Heart left ventricle (tissue), 16 donors: ENCODE data around the gene VSIG8. TPM values are rescaled to one million over a fixed set of nuclear protein-coding genes. Genes with fewer than 3 reads are reported as not detected.

ENCODE experiments used
- ATAC-seq, 4 donors: fragments of 200-7000 bp; cut with Tn5 transposase; one replicate each; pipeline ENCODE4 v1.9.1; 2020 to 2022; ENCODE audit warnings: moderate library complexity in 4 of 4, mild to moderate bottlenecking in 3 of 4, moderate number of reproducible peaks in 1 of 4
- DNase-seq, 5 donors: peaks; one replicate each; pipeline ENCODE4 v3.0.0-alpha.2; 2020
- H3K27ac ChIP-seq, 12 donors: fragments of 200-600 bp; sonication (generic) in 4 of 12; one replicate each; pipeline versions ENCODE4 v1.5.0 to v1.8.0; 2016 to 2022; ENCODE audit warnings: mild to moderate bottlenecking in 2 of 12
- H3K27me3 ChIP-seq, 9 donors: fragments of 200-600 bp; sonication (generic) in 2 of 9; one replicate each; pipeline versions ENCODE4 v1.5.1 to v1.8.0; 2016 to 2022; ENCODE audit warnings: mild to moderate bottlenecking in 3 of 9
- H3K36me3 ChIP-seq, 9 donors: fragments of 200-600 bp; sonication (generic) in 2 of 9; one replicate each; pipeline versions ENCODE4 v1.5.0 to v1.8.0; 2018 to 2022; ENCODE audit warnings: mild to moderate bottlenecking in 2 of 9
- H3K4me1 ChIP-seq, 12 donors: fragments of 200-600 bp; sonication (generic) in 4 of 12; one replicate each; pipeline versions ENCODE4 v1.5.0 to v1.8.0; 2016 to 2022; ENCODE audit warnings: mild to moderate bottlenecking in 3 of 12
- H3K4me3 ChIP-seq, 12 donors: fragments of 200-600 bp; sonication (generic) in 4 of 12; one replicate each; pipeline versions ENCODE4 v1.5.0 to v1.8.0; 2017 to 2022; ENCODE audit warnings: mild to moderate bottlenecking in 9 of 12, moderate library complexity in 4 of 12
- H3K9me3 ChIP-seq, 12 donors: fragments of 200-600 bp; sonication (generic) in 4 of 12; one replicate each; pipeline versions ENCODE4 v1.5.0 to v1.8.0; 2016 to 2022; ENCODE audit warnings: mild to moderate bottlenecking in 1 of 12
- CTCF ChIP-seq, 12 donors: fragments of 200-600 bp; sonication (generic) in 4 of 12; IDR thresholded peaks; one replicate each; pipeline versions ENCODE4 v1.5.0 to v1.8.0; 2018 to 2022; ENCODE audit warnings: antibody characterized with exemption in 12 of 12, mild to moderate bottlenecking in 5 of 12
- POLR2A ChIP-seq, 2 donors: fragments of 450-650 bp; IDR thresholded peaks; one replicate each; pipeline ENCODE4 v1.6.1; 2017; ENCODE audit warnings: antibody characterized with exemption in 2 of 2, mild to moderate bottlenecking in 2 of 2, moderate library complexity in 2 of 2
- WGBS, 4 donors: extraction: QIAGEN DNeasy Blood & Tissue Kit in 2 of 4; methylation state at CpG; one replicate each; pipeline versions ENCODE4 v1.1.5 to v1.1.7; 2013 to 2018; 5-methylcytosine and 5-hydroxymethylcytosine counted together
- intact Hi-C, 10 donors: fragments of 100-400 bp; cut with DNase I; formaldehyde crosslinking; loops; one replicate each; pipeline versions ENCODE4 v1.11.1 to v1.14.2; 2022
- long read RNA-seq, 3 donors: library from polyadenylated mRNA; unstranded; transcript quantifications; one replicate each; pipeline ENCODE4 v2.0.0, GENCODE V29; 2020 to 2021
- polyA plus RNA-seq, 2 donors: library from polyadenylated mRNA; stranded (reverse); fragments of 200-250 nt; gene quantifications; one replicate each; pipeline ENCODE4 v1.2.3, GENCODE V29; 2013
- total RNA-seq, 9 donors: library from RNA; depleted of rRNA in 2 of 9; stranded (reverse); fragments of >200 nt in 2 of 9; fragmentation: NEBNext Ultra II Directional in 3 of 9; extraction: Animal tissue kit (Norgen Biotek cat#: 25700) in 3 of 9; gene quantifications; one replicate each; pipeline versions ENCODE4 v1.1.0 to v1.2.4, GENCODE V29; 2016 to 2023
- donor health status: ischemic (EF 13 %, LVEDD 7.1; RV severe dilation, severe dysfunction).
- donor health status: healthy with polysubstance abuse.
- donor health status: DM: no; HTN: yes; CAD: no.
- donor health status: DM: no; HTN: no; CAD: no.
- donor health status: ischemic (EF 25% LVEDD 6.9; RV normal size, moderate dysfunction).
- donor health status: ischemic (EF 25% LVEDD 5.7; RV mildly dilated, moderate dysfunction).
- donor health status: healthy.
- donor health status: DM: yes; HTN: yes; CAD: no.
- donor health status: ischemic (EF 35%, LVEDD 5.7; RV mildly dilated, moderate dysfunction).
- donor health status: nonischemic (EF 11% LVEDD 7.7; RV severe dilation, severe dysfunction).
- donor health status: DM: yes; HTN: yes; CAD: no.
- donor health status: PGD.
- donor health status: ischemic (EF 29% LVEDD 5.4; RV normal size, mild dysfunction).
- donor health status: nonischemic (EF 23%, LVEDD 6.1; RV moderate dilation, normal function).

Gene VSIG8, protein sequence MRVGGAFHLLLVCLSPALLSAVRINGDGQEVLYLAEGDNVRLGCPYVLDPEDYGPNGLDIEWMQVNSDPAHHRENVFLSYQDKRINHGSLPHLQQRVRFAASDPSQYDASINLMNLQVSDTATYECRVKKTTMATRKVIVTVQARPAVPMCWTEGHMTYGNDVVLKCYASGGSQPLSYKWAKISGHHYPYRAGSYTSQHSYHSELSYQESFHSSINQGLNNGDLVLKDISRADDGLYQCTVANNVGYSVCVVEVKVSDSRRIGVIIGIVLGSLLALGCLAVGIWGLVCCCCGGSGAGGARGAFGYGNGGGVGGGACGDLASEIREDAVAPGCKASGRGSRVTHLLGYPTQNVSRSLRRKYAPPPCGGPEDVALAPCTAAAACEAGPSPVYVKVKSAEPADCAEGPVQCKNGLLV
- not detected for total RNA-seq
- under 1 TPM in 1 of 2 donors, not detected in 1; 0.27 TPM for polyA plus RNA-seq
- long read RNA-seq, donor 1, partial matches to known transcripts, result 1 of 1 reads
- long read RNA-seq, donor 1, other reads (novel, unspliced or antisense), result 0 of 1 reads
- long read RNA-seq, donor 2, result 0 reads
- long read RNA-seq, donor 3, result 0 reads

DNA sequence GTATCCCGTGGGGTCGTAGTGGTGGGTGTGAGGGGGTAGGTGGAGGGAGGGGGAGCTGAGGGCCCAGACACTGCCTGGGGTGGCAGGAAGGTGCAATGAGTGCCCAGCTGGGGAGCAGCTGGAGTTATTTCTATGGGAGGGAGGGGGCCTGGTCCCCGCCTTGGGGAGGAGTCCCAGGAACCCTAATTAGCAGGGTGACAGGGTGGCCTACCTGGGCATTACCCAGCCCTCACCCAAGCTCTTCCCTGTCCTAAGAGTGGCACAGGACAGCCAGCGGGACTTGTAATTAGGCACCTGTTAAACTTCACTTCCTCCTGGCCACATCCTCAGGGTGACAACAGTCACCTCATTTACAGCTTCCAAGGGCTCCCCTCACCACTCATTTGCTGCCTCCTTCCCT lies at the start of gene VSIG8:
Gene VSIG8 (minus strand): TSS at position 101 of the 400 bp plus-strand sequence. CDS start 136 bp downstream, outside the sequence.
- Histone ChIP-seq H3K4me3 (no peak within 1 kb of the TSS), H3K27ac (no peak within 1 kb of the TSS), H3K36me3 (no peaks in the 10 kb centered on the region), H3K4me1 (peaks cover 0 to 6% (median 3%) of the 10 kb centered on the region in 12 donors), H3K27me3 (no peaks in the 10 kb centered on the region), H3K9me3 (no peaks in the 10 kb centered on the region)
- DNase-seq (no peak), ATAC-seq (no peak)
- WGBS, 4 donors, result 78 to 97% (median 87%) methylated on average over 4 of the region's 4 CpGs
- intact Hi-C loops, result no loop called here
- no peak for TF ChIP-seq CTCF (IDR thresholded peaks at IDR 0.05)
- no peak for TF ChIP-seq POLR2A (IDR thresholded peaks at IDR 0.05)

GRCh38 chr1:159911326-159912070 lies 49.0 kb upstream of the VSIG8 start:
- ATAC-seq, result no peak
- TF ChIP-seq CTCF (IDR thresholded peaks at IDR 0.05) (no peak), POLR2A (IDR thresholded peaks at IDR 0.05) (no peak)
- intact Hi-C loops, result no loop called here
- H3K27ac ChIP-seq, result peak overlapping the region in 9 of 12 donors; percentile 34 to 79 (median 63)
- peaks cover 0 to 48% (median 28%) of the 10 kb centered on the region in 12 donors for H3K4me1 ChIP-seq
- no peak overlapping the region for H3K4me3 ChIP-seq
- DNase-seq, result no peak
- H3K27me3 ChIP-seq, result no peaks in the 10 kb centered on the region
- H3K36me3 ChIP-seq, result peaks cover 0 to 6% (median 0%) of the 10 kb centered on the region in 9 donors
- H3K9me3 ChIP-seq, result no peaks in the 10 kb centered on the region
- 67 to 85% (median 72%) methylated on average over 6 of the region's 6 CpGs for WGBS, 4 donors

- peaks cover 0 to 7% (median 0%) of the 10 kb centered on the region in 12 donors for H3K9me3 ChIP-seq
- no peak overlapping the region for H3K27ac ChIP-seq
- TF ChIP-seq CTCF (IDR thresholded peaks at IDR 0.05) (no peak), POLR2A (IDR thresholded peaks at IDR 0.05) (no peak)
- no peaks in the 10 kb centered on the region for H3K36me3 ChIP-seq
- DNase-seq, result no peak
- no peaks in the 10 kb centered on the region for H3K27me3 ChIP-seq
- WGBS, 4 donors, result 82 to 89% (median 86%) methylated on average over 9 of the region's 9 CpGs
- no peak for ATAC-seq
- peaks cover 0 to 37% (median 18%) of the 10 kb centered on the region in 12 donors for H3K4me1 ChIP-seq
- H3K4me3 ChIP-seq, result no peak overlapping the region
- intact Hi-C loops, result no loop called here
These were observed 45.8 kb upstream of the VSIG8 start for GRCh38 chr1:159908031-159908940.
